ENCODE results near the gene MRPS23.

DNA sequence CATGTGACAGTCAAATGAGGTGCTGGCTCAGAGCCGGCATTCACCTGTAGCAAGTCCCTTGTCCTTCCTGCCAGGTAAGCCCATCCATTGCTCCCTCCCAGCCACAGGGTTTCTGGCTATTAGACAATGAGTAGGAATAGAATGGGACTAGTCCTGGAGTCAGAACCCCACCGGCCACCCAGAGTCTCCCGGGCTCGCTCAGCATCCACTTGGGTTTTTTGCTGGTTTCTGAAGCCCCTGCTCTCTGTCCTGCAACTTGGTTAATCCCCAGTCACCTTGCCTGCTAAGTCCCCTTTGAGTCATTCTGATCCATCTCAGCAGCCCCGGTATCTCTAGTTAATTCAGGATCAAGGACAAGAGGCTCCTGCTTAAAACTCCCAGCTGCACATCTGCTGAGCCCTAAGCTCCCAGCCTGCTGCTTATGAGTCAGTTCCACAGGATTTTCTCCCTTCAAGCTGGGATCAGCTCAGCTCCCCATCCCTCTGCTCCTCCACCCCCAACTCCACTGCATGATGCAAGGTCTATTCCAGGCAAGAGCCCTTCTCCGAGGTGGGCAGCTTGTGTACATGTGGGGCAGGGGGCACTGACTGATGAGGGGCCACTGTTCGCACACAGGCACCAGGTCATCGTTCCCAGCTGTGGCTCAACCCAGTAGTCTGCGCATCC is 19.9 kb upstream of the MRPS23 start:
- TF ChIP-seq POLR2A (IDR thresholded peaks at IDR 0.05; ENCODE audit: extremely low read depth, insufficient read length) (no peak), MYC (IDR thresholded peaks at IDR 0.05; ENCODE audit: low read depth, low read length) (no peak)
- TF ChIP-seq, protein P1, sequence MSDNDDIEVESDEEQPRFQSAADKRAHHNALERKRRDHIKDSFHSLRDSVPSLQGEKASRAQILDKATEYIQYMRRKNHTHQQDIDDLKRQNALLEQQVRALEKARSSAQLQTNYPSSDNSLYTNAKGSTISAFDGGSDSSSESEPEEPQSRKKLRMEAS (IDR thresholded peaks at IDR 0.05; ENCODE audit: low read depth, low read length): no peak
- TF ChIP-seq, protein P2, sequence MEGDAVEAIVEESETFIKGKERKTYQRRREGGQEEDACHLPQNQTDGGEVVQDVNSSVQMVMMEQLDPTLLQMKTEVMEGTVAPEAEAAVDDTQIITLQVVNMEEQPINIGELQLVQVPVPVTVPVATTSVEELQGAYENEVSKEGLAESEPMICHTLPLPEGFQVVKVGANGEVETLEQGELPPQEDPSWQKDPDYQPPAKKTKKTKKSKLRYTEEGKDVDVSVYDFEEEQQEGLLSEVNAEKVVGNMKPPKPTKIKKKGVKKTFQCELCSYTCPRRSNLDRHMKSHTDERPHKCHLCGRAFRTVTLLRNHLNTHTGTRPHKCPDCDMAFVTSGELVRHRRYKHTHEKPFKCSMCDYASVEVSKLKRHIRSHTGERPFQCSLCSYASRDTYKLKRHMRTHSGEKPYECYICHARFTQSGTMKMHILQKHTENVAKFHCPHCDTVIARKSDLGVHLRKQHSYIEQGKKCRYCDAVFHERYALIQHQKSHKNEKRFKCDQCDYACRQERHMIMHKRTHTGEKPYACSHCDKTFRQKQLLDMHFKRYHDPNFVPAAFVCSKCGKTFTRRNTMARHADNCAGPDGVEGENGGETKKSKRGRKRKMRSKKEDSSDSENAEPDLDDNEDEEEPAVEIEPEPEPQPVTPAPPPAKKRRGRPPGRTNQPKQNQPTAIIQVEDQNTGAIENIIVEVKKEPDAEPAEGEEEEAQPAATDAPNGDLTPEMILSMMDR (IDR thresholded peaks at IDR 0.05; ENCODE audit: low read depth, low read length): no peak

All from NB4 (cell line).